HG03521 (cell line): ENCODE data around the gene SEC23A.
"Not testable (repeated sequence)": the region's sequence is repeated elsewhere in the genome, so short reads cannot be mapped to it uniquely, and the experiment has no call there.

Source experiments
- ATAC-seq: cut with Tn5 transposase; IDR thresholded peaks from one replicate; pipeline ENCODE4 v1.9.1; 2021; ENCODE audit warnings: mild to moderate bottlenecking, moderate library complexity; ENCODE audit not compliant: unreplicated experiment

Gene SEC23A

DNA sequence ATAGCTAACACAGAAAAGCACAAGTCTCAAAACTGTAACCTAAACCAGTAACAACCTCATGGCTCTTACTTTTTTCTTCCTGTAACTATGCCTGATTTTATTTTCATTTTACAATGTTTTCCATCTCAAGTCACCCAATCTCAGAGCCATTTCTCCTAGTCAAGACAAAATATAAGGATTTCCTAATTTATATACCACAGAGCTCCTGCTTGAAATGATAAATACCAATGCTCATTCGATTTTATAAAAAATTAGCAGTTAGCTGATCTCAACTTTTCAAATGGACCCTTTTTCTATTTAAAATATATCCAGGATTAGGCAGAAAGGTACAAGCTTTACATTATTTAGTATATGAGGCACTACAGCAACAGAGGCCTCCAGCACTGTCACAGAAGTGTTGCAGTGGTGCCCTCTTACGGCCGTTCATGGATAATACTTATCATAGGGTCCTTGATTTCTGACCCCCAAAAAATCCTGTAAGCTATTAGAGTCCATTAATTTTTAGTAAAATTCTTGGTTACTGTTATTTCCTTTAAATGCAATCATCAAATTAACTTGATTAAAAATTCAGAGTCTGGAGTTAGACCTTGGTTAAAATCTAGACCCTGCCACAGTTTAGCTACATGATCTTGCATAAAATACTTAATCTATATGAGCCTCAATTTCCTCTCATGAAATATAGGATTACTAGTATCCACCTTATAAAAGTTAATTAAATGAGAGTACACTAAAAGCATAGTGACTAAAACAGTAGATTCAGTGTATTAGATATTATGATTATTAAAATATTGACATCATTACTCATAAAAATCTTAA lies 68.3 kb downstream of the SEC23A start:
- no peak for ATAC-seq

DNA sequence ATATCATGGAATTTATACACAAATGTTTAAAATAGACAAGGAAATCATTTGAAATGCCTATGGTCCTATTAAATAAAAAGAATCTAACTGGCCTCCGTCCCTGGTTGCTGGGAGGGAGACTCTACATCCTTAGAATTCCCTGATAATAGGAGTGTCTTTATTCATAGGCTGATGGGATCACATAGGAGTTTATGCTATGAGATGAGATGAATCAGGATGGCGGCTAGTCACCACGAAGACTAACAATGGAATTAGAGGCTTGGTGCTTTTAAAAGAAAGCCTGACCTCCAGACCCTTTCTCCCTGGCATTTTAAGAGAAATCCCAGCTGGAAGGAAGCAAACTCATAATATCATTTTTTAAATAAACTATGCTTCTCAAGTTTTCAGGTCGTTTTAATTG lies 69.7 kb downstream of the SEC23A start:
- ATAC-seq: no peak

GRCh38 chr14:39030209-39030608 lies 72.8 kb downstream of the SEC23A start:
- no peak for ATAC-seq

GRCh38 chr14:39029789-39030188 lies 73.2 kb downstream of the SEC23A start:
- ATAC-seq: no peak

- ATAC-seq: no peak
These were observed 74.4 kb downstream of the SEC23A start for GRCh38 chr14:39028620-39029019.

DNA sequence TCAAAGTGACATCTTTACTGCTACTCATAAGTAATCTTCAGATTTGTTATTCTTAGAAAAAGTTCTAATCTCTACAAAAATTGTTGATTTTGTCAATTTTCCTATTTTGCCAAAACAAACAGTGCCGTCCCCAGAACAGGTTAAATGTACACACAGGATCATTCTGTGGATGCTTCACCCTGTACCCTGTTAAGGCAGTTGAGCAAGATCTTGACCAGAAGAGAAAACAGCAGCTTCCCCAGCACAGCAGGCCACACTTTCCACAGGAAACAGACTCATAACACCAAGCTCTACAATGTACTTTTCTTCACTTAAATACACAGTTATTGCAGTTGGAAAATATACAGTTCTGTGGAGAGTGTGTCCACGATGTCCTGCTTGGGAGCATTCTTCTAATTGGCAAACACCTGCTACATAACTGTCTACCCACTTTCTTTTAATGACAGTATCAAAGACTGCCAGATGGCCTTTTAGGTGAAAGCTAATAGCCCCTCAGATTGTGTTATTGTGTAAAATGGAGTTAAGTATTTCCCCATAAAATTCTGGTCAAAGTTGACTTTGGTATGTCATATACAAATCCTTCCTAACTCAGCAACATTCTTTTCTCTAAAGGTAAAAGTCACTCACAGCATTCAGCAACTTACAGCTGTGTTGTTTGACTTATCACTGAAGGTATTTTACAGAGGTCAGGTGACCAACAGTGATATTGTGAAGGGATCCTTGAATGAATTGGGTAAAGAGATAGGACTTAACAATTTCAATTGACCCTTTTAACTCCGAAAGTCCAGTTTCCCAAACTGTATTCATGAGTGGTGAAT lies 77.0 kb downstream of the SEC23A start:
- ATAC-seq: no peak

DNA sequence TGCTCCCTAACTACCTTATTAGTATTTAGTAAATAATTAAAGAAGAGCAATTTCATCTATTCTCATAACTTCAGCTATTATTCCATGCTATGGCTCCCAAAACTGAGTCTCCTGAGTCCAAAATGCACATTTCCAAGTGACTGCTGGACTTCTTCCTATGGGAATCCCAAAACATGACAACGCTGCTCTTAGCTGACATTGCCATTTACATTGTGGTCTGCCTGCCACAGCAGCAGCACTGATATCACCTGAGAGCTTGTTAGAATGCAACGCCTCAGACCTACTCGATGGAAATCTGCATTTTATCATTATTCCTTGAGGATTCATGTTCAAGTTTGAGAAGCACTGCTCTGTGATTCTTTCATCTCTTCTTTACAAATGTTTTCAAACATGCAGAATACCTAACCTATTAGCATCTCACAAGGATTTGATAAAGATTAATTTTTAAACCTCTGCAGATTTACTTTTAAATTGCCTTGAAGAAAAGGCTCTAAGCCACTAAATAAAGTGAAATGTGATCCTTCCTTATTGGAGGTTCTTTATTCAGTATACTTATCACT lies 77.7 kb downstream of the SEC23A start:
- no peak for ATAC-seq

GRCh38 chr14:39023939-39024871 lies 78.8 kb downstream of the SEC23A start:
- no peak for ATAC-seq

DNA sequence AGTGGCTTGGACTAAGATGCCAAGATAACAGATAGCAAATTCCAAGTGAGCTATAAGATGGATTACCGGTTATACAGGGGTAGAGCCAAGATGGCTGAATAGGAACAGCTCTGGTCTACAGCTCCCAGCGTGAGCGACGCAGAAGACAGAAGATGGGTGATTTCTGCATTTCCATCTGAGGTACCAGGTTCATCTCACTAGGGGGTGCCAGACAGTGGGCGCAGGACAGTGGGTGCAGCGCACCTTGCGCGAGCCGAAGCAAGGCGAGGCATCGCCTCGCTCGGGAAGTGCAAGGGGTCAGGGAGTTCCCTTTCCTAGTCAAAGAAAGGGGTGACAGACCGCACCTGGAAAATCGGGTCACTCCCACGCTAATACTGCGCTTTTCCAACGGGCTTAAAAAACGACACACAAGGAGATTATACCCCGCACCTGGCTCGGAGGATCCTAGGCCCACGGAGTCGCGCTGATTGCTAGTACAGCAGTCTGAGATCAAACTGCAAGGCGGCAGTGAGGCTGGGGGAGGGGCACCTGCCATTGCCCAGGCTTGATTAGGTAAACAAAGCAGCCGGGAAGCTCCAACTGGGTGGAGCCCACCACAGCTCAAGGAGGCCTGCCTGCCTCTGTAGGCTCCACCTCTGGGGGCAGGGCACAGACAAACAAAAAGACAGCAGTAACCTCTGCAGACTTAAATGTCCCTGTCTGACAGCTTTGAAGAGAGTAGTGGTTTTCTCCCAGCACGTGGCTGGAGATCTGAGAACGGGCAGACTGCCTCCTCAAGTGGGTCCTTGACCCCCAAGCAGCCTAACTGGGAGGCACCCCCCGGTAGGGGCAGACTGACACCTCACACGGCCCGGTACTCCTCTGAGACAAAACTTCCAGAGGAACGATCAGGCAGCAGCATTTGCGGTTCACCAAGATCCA lies 85.7 kb downstream of the SEC23A start:
- ATAC-seq: not testable (repeated sequence)

- no peak for ATAC-seq
These were observed 86.3 kb downstream of the SEC23A start for GRCh38 chr14:39016733-39017095.

DNA sequence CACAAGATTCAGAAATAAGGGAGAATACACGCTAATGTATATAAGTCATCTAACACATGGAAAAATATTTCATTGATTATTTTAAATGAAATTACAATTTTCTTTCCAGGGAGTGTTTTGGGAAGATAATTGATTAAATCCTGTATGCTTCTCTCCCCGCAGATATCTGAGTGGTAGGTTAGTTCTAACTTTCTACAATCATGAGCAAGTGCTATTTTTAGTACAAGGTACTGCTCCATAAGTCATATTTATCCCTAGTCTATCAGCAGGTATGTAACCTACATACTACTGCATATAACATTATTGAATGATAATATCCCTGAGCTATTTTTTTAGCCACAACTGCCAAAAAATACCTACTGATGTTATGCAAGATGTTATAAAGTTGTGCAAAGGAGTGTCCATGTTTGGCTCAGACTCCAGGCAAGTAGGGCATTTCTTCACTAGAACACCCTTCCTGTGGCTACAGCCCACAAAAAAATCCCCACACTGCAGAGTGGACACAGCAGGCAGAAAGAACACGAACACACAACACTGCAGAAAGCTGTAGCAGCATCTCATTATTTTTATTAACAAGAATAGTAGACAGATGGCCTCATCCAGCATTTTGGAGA lies 87.0 kb downstream of the SEC23A start:
- no peak for ATAC-seq

GRCh38 chr14:39015360-39015961 lies 87.6 kb downstream of the SEC23A start:
- peak; percentile 86 for ATAC-seq

DNA sequence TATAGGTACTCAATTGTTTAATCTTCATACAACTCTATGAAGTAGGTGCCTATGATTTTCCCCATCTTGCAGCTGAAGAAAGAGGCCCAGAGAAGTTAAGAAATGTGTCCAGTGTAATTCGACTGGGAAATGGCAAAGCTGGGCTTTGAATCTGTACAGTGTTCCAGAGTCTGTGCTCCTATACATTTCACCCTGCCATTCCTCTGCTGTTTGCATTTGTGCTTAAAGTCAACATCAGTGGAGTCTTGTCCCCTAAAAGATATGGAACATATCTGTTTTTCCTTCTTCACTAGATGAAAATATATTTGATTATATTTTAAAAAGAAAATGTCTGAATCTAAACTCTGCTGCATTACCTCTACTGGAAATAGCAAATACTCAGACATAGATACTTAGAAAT lies 88.6 kb downstream of the SEC23A start:
- ATAC-seq: no peak

DNA sequence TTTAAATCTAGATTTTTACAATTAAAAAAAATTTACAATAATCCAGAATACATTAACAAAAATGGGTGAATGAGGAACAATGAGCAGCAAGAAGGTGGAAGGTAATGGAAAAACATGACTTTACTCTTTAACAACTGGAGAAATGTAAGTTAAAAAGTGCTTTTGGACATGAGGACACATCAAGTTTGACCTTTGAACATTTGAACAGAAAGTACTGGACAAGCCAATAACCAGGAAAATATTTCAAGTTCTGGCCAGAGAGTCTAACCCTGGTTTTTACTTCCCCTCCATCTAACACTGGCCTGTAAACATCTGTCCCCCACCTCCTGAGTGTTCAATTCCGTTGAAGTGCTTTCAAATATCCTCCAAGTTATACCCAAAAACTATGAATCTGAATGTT lies 94.1 kb downstream of the SEC23A start:
- not testable (repeated sequence) for ATAC-seq

GRCh38 chr14:39006721-39007410 lies 96.2 kb downstream of the SEC23A start:
- ATAC-seq: no peak

DNA sequence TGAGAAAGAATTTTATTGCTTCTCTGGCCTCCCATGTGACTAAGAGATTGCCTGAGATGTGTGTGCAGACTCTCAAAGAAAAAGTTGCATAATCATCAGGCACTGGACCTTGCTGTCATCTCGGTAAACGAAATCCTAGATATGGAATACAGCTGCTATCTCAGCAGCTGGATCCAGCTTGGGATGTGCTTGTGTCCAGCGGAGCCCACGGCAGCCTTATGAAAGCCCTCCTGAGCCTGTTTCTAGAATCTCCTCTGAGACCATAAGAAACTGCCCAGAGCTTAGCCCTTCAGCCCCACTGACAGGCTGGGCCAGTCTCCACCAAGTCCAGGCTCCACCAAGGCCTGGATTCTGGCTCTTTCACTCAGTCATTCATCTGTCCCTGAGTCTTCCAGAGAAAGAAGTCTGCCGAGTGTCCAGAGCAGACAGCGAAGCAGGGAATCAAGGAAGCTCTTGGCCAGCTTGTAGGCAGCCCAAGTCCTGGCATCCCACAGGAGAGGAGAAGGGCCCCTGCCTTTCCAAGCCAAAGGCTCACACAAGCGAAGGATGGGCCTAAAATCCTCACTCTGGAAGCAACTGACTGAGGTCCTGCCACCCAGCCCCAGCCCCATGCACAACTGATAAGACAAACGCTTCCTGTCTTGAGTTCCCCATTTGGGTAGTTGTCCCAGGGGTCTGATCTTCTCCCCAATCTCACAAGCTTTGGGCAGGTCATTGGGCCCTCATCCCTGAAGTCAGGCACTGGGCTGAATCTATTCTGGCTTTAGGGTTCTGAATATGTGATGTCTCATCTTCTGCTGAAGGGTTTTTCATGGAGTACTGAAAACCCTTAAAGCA lies 97.8 kb downstream of the SEC23A start:
- ATAC-seq: no peak

- no peak for ATAC-seq
These were observed 103.1 kb downstream of the SEC23A start for GRCh38 chr14:38999949-39000348.
